K562 (cell line): Measurements from ENCODE around the gene FAM20B. TPM values are rescaled to one million over a fixed set of nuclear protein-coding genes. Genes with fewer than 3 reads are reported as not detected.

Source experiments
- ATAC-seq: fragments of 200-7000 bp; cut with Tn5 transposase; 3 replicates; pipeline ENCODE4 v1.9.1; 2020; ENCODE audit warnings: moderate library complexity
- BruUV-seq: library from RNA; stranded (reverse); fragments of 400-500 nt; replicated peaks from 2 replicates; lab custom pipeline; 2021; lab: Mats Ljungman, UMichigan
- CTCF ChIA-PET: fragments of 300-600 bp; formaldehyde crosslinking; extraction: SDS; loops from one replicate; lab custom pipeline; 2021; ENCODE audit warnings: low intra/inter-chr PET ratio; lab: Yijun Ruan, JAX
- POLR2A ChIA-PET: fragments of 300-600, 350-650 bp; sonication (Branson Sonifier 250); formaldehyde crosslinking; extraction: SDS; loops from one replicate; lab custom pipeline; 2021; ENCODE audit warnings: antibody characterized with exemption, inconsistent platforms; lab: Yijun Ruan, JAX
- DNase-seq, 4 experiments: peaks; one replicate each; pipeline versions ENCODE4 v3.0.0 to v3.0.0-alpha.2; 2011 to 2018; ENCODE audit warnings: low spot score in 3 of 4, mixed read lengths in 3 of 4; ENCODE audit errors: extremely low read depth in 1 of 4
- FAIRE-seq: peaks from 2 replicates; lab custom pipeline; 2011; peaks lifted over from hg19 to GRCh38; lab: Jason Lieb, UNC
- H2AFZ ChIP-seq: 2 replicates; pipeline ENCODE4 v1.6.0; 2011; ENCODE audit warnings: low read depth, low read length, control low read depth, inconsistent platforms
- H3K27ac ChIP-seq: fragments of 200-600 bp; 3 replicates; pipeline ENCODE4 v1.8.0; 2011; ENCODE audit warnings: low read depth, mild to moderate bottlenecking, control low read depth, inconsistent platforms, low read length, moderate library complexity, mixed read lengths; ENCODE audit errors: extremely low read depth
- H3K27me3 ChIP-seq, 2 experiments: fragments of 300-600 bp in 1 of 2; 2 replicates in 1 of 2; 3 replicates in 1 of 2; pipeline versions ENCODE4 v1.6.0 to v1.8.0; 2011; ENCODE audit warnings: inconsistent platforms in 2 of 2, low read length in 2 of 2, mild to moderate bottlenecking in 1 of 2, mixed read lengths in 1 of 2, moderate library complexity in 1 of 2; ENCODE audit not compliant: control insufficient read depth in 2 of 2, insufficient read depth in 2 of 2
- H3K36me3 ChIP-seq: fragments of 300-600 bp; 3 replicates; pipeline ENCODE4 v1.8.0; 2011; ENCODE audit warnings: mild to moderate bottlenecking, low read length, inconsistent platforms; ENCODE audit not compliant: control insufficient read depth, insufficient read depth
- H3K4me1 ChIP-seq, 2 experiments: fragments of 200-600 bp in 1 of 2; replicated peaks in 1 of 2; 2 replicates in 1 of 2; 3 replicates in 1 of 2; pipeline versions ENCODE4 v1.5.1 to v1.8.0; 2011; ENCODE audit warnings: inconsistent platforms in 2 of 2, low read length in 2 of 2, mild to moderate bottlenecking in 1 of 2, mixed read lengths in 1 of 2, moderate library complexity in 1 of 2; ENCODE audit not compliant: control insufficient read depth in 2 of 2, insufficient read depth in 2 of 2
- H3K4me2 ChIP-seq: 2 replicates; pipeline ENCODE4 v1.6.1; 2011; ENCODE audit warnings: low read length, control low read depth, inconsistent platforms, mixed read lengths; ENCODE audit not compliant: insufficient read depth
- H3K4me3 ChIP-seq: fragments of 200-600 bp; sonication (generic), shearing (Covaris generic); 2 replicates; pipeline ENCODE4 v1.5.1; 2016; ENCODE audit warnings: control low read depth, inconsistent platforms
- H3K79me2 ChIP-seq: fragments of 200-600 bp; 3 replicates; pipeline ENCODE4 v1.8.0; 2011; ENCODE audit warnings: low read length, inconsistent platforms; ENCODE audit not compliant: control insufficient read depth, insufficient read depth
- H3K9ac ChIP-seq, 2 experiments: 2 replicates each; pipeline versions ENCODE4 v1.6.0 to v1.6.1; 2011; ENCODE audit warnings: low read depth in 2 of 2, low read length in 2 of 2, control low read depth in 1 of 2, inconsistent platforms in 1 of 2, mild to moderate bottlenecking in 1 of 2, mixed read lengths in 1 of 2; ENCODE audit not compliant: insufficient read depth in 1 of 2
- H3K9me1 ChIP-seq: one replicate; pipeline ENCODE4 v1.6.0; 2011; ENCODE audit warnings: inconsistent platforms, mild to moderate bottlenecking, low read length, moderate library complexity; ENCODE audit not compliant: control insufficient read depth, insufficient read depth
- H3K9me3 ChIP-seq: replicated peaks from 2 replicates; pipeline ENCODE4 v1.5.1; 2011; ENCODE audit warnings: low read depth, low read length, inconsistent platforms; ENCODE audit not compliant: control insufficient read depth, insufficient read depth
- H4K20me1 ChIP-seq: replicated peaks from 2 replicates; pipeline ENCODE4 v1.6.1; 2011; ENCODE audit warnings: low read length, inconsistent platforms, mixed read lengths; ENCODE audit not compliant: control insufficient read depth, insufficient read depth
- CBFA2T2 ChIP-seq: fragments of 450-650 bp; conservative IDR thresholded peaks from 2 replicates; pipeline ENCODE4 v1.6.1; 2017; ENCODE audit warnings: mild to moderate bottlenecking
- ETS2 ChIP-seq: IDR thresholded peaks from 2 replicates; pipeline ENCODE4 v1.6.1; 2016; ENCODE audit warnings: borderline replicate concordance, missing genetic modification characterization, mild to moderate bottlenecking, moderate library complexity, missing compliant biosample characterization; ENCODE audit not compliant: poor library complexity, severe bottlenecking
- ETV6 ChIP-seq, 3 experiments: fragments of 150-350 bp in 1 of 3; sonication (generic) in 1 of 3; formaldehyde crosslinking in 1 of 3; IDR thresholded peaks; 2 replicates each; pipeline versions ENCODE4 v1.6.1 to v1.8.0; 2014 to 2022; ENCODE audit warnings: borderline replicate concordance in 2 of 3, low read depth in 2 of 3, antibody characterized with exemption in 1 of 3, low read length in 1 of 3, mild to moderate bottlenecking in 1 of 3, missing genetic modification reagents in 1 of 3
- HDAC2 ChIP-seq: fragments of 450-650 bp; IDR thresholded peaks from 2 replicates; pipeline ENCODE4 v1.6.1; 2016; ENCODE audit warnings: mild to moderate bottlenecking
- MAFG ChIP-seq: fragments of 450-650 bp; conservative IDR thresholded peaks from 2 replicates; pipeline ENCODE4 v1.6.1; 2016; ENCODE audit warnings: missing genetic modification characterization, missing compliant biosample characterization
- RBM17 ChIP-seq: fragments of 200-400 bp; formaldehyde crosslinking; IDR thresholded peaks from 2 replicates; pipeline ENCODE4 v1.6.1; 2017; ENCODE audit warnings: low read depth, mild to moderate bottlenecking, low read length, borderline replicate concordance
- SMC3 ChIP-seq: conservative IDR thresholded peaks from 2 replicates; pipeline ENCODE4 v1.6.1; 2011; ENCODE audit warnings: low read depth, low read length, improper control_type of control experiment; ENCODE audit not compliant: insufficient read depth
- TCF7L2 ChIP-seq: fragments of 150-350 bp; IDR thresholded peaks from 2 replicates; pipeline ENCODE4 v1.6.1; 2016; ENCODE audit warnings: low read depth, mild to moderate bottlenecking, low read length, moderate library complexity
- THRA ChIP-seq: fragments of 450-650 bp; IDR thresholded peaks from 2 replicates; pipeline ENCODE4 v1.6.1; 2017; ENCODE audit warnings: mild to moderate bottlenecking, moderate library complexity
- USF1 ChIP-seq: sonication (generic); formaldehyde crosslinking; IDR thresholded peaks from 2 replicates; pipeline ENCODE4 v1.9.0; 2022; ENCODE audit warnings: mild to moderate bottlenecking, missing genetic modification reagents
- ZBTB1 ChIP-seq: sonication (generic); formaldehyde crosslinking; IDR thresholded peaks from 2 replicates; pipeline ENCODE4 v1.8.1; 2023; ENCODE audit warnings: missing genetic modification reagents, low read depth, mild to moderate bottlenecking, borderline replicate concordance
- WGBS: fragments of 100-300 bp; shearing (Covaris generic); methylation state at CpG from one replicate; pipeline ENCODE4 v1.1.6; 2016; ENCODE audit warnings: low coverage, mixed read lengths; ENCODE audit not compliant: insufficient coverage; ENCODE audit errors: missing lambda C conversion rate; 5-methylcytosine and 5-hydroxymethylcytosine counted together
- in situ Hi-C: fragments of 300-500 bp; cut with MboI; formaldehyde crosslinking; loops from 4 replicates; pipeline ENCODE4 v1.15.0; 2018; ENCODE audit warnings: inconsistent platforms, mixed read lengths
- intact Hi-C: fragments of 100-400 bp; cut with micrococcal nuclease; formaldehyde crosslinking; loops from 2 replicates; pipeline ENCODE4 v1.14.2; 2022
- polyA plus RNA-seq, 8 experiments: library from polyadenylated mRNA; depleted of rRNA in 4 of 8; stranded (reverse) in 5 of 8; unstranded in 3 of 8; fragments of >200 nt; fragmentation: Nextera tagmentation in 2 of 8; fragmentation: Illumina TruSeq in 1 of 8; extraction: Ambion mirVana in 2 of 8; extraction: Trizol in 1 of 8; gene quantifications; 2 replicates each; pipeline versions ENCODE4 v1.2.1 to v1.2.3, GENCODE V29; 2011 to 2014; ENCODE audit warnings: inconsistent platforms in 1 of 8, missing spikeins in 1 of 8
- total RNA-seq, 7 experiments: library from RNA; depleted of rRNA in 6 of 7; stranded (reverse); fragments of >200 nt in 6 of 7; fragmentation: Illumina TruSeq in 2 of 7; extraction: Trizol in 2 of 7; gene quantifications; 2 replicates each; pipeline versions ENCODE4 v1.2.1 to v1.2.3, GENCODE V29; 2011 to 2021; ENCODE audit warnings: low replicate concordance in 1 of 7

The FAM20B gene
- total and polyA plus RNA-seq, 9 of the 15 experiments (the other 6 are each of a cell fraction or from before 2014, with no cell fraction given), result 7.2 to 67.5 (median 42.9) TPM

- in situ Hi-C loops (no loop called here), intact Hi-C loops (no loop called here)
- FAIRE-seq (no peak), DNase-seq (no peak), ATAC-seq (no peak)
- Histone ChIP-seq H3K4me2 (no peak overlapping the region), H3K36me3 (peaks cover 19% of the 10 kb centered on the region; the same call in 2 of the 3 replicates), H3K9ac (no peak overlapping the region), H3K4me3 (no peak overlapping the region), H3K4me1 (peaks cover 37 to 55% of the 10 kb centered on the region in 2 experiments), H2AFZ (no peak overlapping the region), H3K9me3 (no peaks in the 10 kb centered on the region), H4K20me1 (peaks cover 5% of the 10 kb centered on the region), H3K27me3 (no peaks in the 10 kb centered on the region), H3K79me2 (peaks cover 57% of the 10 kb centered on the region), H3K9me1 (no peaks in the 10 kb centered on the region), H3K27ac (no peak overlapping the region)
- no peak for TF ChIP-seq SMC3
- TF ChIP-seq CBFA2T2, result no peak
- BruUV-seq, result no TSS peak
- ChIA-PET POLR2A (interaction anchor here (0.9 to 2.5 kb wide), 4 partner anchors 9 to 16 kb away, joined by 3 to 10 read pairs (median 8); no protein-coding TSS in a partner anchor), CTCF (no interaction called here)
- WGBS, result 77% methylated on average over 5 of the region's 5 CpGs
These were observed 18.2 kb downstream of the FAM20B start for GRCh38 chr1:179043907-179044306.

GRCh38 chr1:179046808-179047635, 21.3 kb downstream of the FAM20B start:
- peaks cover 53% of the 10 kb centered on the region for H3K79me2 ChIP-seq
- peak overlapping the region; percentile 87 for H3K27ac ChIP-seq
- H3K36me3 ChIP-seq, result peaks cover 31% of the 10 kb centered on the region
- H3K4me3 ChIP-seq, result no peak overlapping the region
- H3K9me3 ChIP-seq, result no peaks in the 10 kb centered on the region
- no peaks in the 10 kb centered on the region for H3K9me1 ChIP-seq
- BruUV-seq, result no TSS peak
- peak overlapping the region; percentile 71 for H3K4me2 ChIP-seq
- no peaks in the 10 kb centered on the region for H4K20me1 ChIP-seq
- DNase-seq (peak; percentile 86 to 98 (median 92)), FAIRE-seq (peak; percentile 96), ATAC-seq (peak; percentile 89)
- H3K27me3 ChIP-seq, result no peaks in the 10 kb centered on the region
- intact Hi-C loops, result loop anchor here (1.0 kb wide), 6 partner anchors 8 to 35 kb away; partner anchors contain the start of gene TOR3A
- in situ Hi-C loops, result no loop called here
- POLR2A ChIA-PET, result interaction anchor here (0.8 to 3.2 kb wide), 3 partner anchors 10 to 19 kb away, joined by 3 to 15 read pairs (median 6); no protein-coding TSS in a partner anchor
- CTCF ChIA-PET, result no interaction called here
- under 1% methylated on average over 14 of the region's 14 CpGs for WGBS
- peaks cover 33 to 45% of the 10 kb centered on the region in 2 experiments for H3K4me1 ChIP-seq
- peak overlapping the region in 1 of 2 experiments; percentile 46; a peak in 1 of 4 replicates for H3K9ac ChIP-seq
- H2AFZ ChIP-seq, result no peak overlapping the region
- TF ChIP-seq HDAC2, result peak; percentile 99
- no peak for TF ChIP-seq RBM17
- no peak for TF ChIP-seq THRA
- TF ChIP-seq ETS2 (tag), result no peak
- TF ChIP-seq MAFG, result peak; percentile 89
- TF ChIP-seq TCF7L2, result no peak
- no peak for TF ChIP-seq ZBTB1 (CRISPR knock-in tag)
- TF ChIP-seq USF1, result 0 out of 2 replicates have a peak, but pooled peaks have one; percentile 50
- peak in 1 of 2 experiments; percentile 91; a peak in 3 of 4 replicates for TF ChIP-seq ETV6 (IDR thresholded peaks at IDR 0.05; ENCODE audit: borderline replicate concordance in 1 of 2, low read depth in 2 of 2, low read length in 1 of 2)
- TF ChIP-seq ETV6 (CRISPR knock-in tag; IDR thresholded peaks at IDR 0.05; ENCODE audit: borderline replicate concordance), result no peak
